Activated gamma-delta T cell treated with anti-CD3 and anti-CD28 coated beads, Interleukin-2, amount 50 U/mL, for 16 hours (primary cell): ENCODE results near the gene KIF20B.

Source experiments
- DNase-seq: peaks from one replicate; pipeline ENCODE4 v3.0.0-alpha.2; 2020; ENCODE audit warnings: low read depth

The KIF20B gene

DNA sequence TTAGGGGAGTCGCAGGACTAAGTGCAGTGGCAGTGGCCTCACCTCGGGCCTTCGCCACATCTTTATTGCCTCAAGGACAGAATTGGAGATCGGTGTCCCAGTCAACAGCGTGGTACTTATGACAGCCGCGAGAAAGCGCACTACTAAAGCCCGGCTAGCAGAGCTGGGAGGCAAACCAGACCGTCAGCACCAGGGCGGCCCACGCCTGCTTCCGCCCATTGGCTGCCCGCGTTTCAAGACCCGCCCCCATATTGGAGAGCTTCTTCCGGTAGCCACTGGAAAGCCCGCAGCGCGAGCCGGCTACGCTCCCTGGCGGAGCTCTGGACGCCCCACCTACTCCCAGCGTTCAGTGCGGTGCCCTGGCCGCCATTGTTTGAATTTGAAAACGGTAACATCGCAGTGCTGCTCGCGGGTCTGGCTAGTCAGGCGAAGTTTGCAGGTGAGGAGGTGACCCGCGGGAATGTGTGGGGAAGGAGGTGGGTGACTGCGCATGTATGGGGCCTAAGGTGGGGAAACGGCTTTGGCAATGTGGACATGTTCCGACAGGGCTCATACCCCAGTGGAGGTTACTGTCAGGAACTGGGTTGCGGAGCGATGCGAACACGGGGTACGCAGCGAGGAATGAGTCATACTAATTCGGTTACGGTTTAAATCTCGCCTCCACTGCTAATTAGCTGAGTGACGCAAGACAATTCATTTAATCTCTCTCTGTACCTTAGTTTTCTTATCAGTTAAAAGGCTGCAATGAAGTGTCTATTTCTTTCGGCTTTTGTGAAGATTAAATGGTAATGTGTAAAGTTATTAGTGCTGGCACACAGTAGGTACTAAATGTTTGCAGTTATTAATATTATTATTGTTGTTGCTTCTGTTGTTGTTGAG lies at the start of gene KIF20B:
Gene KIF20B (plus strand): TSS at position 349 of the 879 bp plus-strand sequence. CDS start 3,705 bp downstream, outside the sequence.
- DNase-seq = peak; percentile 90

DNA sequence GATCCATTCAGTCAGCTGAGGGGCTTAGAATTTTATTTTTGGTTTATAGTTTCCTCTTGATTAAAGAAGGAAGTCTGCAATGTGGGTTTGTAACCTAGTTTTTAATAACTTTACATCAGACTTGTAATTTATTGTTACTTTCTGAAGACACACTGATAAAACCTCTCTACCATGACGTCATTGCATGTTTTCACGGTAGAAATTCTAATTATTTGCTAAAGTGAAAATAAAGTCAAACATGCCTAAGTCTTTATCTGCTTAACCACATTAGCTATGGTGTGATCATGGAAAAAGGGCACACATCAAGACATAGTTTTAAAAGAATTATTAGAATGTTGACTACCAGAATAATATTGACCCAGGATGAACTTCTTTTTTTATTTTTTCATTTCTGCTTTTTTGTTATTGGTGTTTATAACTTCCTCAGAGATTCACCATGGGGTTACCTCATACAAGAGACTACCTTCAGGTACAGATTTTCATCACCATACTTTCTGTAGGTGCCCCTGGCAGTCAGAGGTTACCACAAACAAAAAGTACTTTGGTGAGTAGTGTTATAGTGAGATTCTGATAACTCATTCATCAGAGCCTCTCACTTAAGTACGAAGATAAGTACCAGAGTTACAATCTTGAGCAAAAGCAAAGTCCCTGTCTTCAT lies 49.3 kb upstream of the KIF20B start:
- DNase-seq = no peak

DNA sequence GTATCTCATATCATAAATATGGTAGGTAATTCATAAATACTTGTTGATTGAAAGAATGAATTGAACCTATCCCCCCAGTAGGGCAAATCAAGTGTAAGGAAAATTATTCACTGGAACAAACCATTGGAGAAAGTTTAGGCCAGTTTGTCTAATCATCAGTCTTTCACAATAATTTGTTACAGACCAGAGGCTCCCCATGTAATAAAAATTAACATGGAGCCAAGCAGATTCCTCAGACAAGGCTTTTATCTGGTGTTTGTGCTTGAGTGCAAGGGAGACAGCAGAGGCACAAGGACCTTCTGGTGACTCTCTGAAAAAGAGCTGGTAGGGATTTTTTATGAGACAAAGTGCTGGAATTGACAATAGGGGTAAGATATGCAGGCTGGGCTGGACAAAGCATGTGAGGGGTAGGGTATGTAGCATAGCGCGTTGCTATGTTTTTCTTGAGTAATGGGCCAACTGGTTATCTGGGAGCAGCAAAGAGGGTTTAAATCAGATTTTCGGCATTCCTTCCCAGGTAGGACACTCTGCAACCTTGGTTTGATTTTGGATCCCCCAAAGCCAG lies 48.5 kb upstream of the KIF20B start:
- no peak for DNase-seq

DNA sequence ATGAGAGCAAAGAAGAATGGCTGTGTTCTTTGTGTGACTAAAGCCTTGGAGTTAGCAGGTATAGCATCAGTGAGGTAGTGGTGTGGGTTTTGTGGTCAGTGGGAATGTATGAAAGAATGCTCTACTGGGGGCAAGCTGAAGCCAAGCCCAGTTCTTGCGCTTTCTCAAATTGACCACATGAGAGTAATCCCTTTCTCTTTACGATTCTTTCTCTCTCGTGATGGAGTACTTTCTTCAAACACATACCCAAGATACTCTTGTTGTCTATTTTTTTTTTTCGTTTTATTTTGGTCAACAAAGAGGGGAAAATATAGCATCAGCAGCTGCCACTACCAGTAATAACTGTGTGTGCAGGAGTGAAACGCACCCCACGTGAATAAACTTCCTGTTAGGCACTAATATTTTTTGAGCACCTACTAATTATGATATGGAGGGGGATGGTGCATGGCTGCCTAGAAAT lies 48.0 kb upstream of the KIF20B start:
- DNase-seq = no peak

- no peak for DNase-seq
Observed at GRCh38 chr10:89655722-89656121, 45.7 kb upstream of the KIF20B start.

- no peak for DNase-seq
Observed at GRCh38 chr10:89657302-89657701, 44.1 kb upstream of the KIF20B start.

GRCh38 chr10:89659143-89660131 lies 42.0 kb upstream of the KIF20B start:
- DNase-seq = no peak

- no peak for DNase-seq
Observed at GRCh38 chr10:89662596-89662995, 38.8 kb upstream of the KIF20B start.

DNA sequence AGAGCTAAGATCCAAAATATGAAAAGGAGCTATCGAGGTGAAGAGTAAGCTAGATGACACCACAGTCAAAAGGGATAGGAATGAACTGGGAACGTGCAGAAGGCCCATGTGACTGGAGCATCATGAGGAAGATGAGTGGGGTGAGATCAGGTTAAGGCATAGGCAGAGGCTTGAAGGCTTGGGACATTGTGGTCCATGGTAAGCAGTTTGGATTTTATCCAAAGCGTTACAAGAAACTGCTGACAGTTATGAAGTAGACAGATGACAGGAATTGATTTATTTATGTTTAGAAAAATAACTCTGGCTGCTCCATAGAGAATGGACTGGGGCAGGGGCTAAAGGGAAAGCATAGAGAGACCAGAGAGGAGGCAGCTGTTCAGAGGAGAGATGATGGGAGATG lies 38.2 kb upstream of the KIF20B start:
- DNase-seq = no peak

DNA sequence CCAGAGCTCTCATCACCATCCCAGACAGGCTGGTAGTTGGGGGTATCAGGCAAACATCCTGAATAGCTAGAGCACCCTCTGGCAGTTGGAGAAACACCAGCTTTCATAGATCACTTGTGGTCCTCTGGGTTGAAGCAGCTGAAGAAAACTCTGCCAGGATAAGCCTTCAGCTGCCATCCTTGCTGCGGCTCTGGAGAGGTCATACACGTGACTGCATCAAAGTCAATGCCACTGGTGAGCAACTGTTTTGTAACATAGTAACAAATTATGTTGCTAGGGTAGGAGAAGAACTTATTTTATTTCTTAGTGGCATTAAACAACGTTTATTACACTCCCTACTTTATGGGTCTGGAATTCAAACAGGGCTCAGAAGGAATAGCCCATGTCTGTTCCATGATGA lies 37.2 kb upstream of the KIF20B start:
- DNase-seq = no peak

- DNase-seq = no peak
Observed at GRCh38 chr10:89665302-89665701, 36.1 kb upstream of the KIF20B start.

DNA sequence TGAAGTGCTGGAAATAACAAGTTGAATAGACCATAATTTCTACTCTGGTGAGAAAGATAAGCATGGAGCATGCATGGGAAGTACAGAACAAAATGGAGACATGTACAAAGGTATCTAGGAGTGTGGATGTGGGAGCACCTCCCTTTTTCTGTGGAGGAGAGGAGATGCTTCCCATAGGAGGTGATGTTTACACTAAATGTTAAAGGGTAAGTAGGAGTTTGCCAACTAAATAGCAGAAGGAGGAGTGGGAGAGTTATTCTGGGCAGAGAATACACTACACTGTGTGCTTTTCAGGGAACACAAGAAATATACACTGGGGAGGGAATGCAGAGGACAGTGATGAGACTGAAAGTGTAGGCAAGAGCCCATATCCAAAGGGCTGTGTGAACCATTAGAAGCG lies 35.3 kb upstream of the KIF20B start:
- DNase-seq = no peak

- no peak for DNase-seq
Observed at GRCh38 chr10:89668386-89669071, 32.9 kb upstream of the KIF20B start.

DNA sequence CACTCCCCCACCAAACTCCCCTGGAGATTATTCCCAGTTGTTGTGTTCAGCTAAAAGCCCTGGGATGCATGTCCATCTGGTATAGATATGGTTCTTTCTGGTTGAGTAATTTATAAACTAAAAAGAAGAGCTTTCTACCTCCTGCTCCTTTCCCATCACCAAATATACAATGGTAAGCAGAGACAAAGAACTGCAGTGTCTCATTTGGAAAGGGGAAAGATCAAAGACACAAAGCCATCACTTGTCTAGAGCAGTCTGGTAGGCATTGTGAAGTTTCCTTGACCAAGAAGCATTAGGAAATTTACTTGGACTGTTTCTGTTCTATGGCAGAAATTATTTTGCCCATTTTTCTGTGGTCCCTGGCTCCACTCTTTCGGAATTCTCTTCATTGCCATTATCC lies 31.4 kb upstream of the KIF20B start:
- no peak for DNase-seq

GRCh38 chr10:89670926-89671325 lies 30.5 kb upstream of the KIF20B start:
- DNase-seq = no peak

DNA sequence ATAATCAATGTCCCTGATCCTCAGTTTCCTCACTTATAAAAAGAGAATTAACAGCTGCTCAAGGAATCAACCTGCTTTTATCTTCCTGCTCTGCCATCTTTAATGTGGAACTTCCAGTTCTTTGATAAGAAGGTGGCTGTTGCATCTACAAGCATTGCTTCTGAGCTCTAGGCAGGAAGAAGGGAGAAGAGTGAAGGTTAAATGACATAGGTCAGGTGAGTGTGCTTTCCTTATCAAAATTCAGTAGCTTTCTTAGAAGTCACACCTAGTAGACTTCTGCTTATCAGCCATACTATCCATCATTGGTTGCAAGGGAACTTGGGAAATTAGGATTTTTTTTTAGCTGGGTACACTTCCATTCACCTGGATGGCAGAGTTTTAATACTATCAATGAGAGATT lies 24.0 kb upstream of the KIF20B start:
- DNase-seq = no peak

GRCh38 chr10:89679986-89680385 lies 21.4 kb upstream of the KIF20B start:
- no peak for DNase-seq

- DNase-seq = no peak
Observed at GRCh38 chr10:89683883-89684282, 17.5 kb upstream of the KIF20B start.

GRCh38 chr10:89684604-89685003 lies 16.8 kb upstream of the KIF20B start:
- DNase-seq = no peak

- no peak for DNase-seq
Observed at GRCh38 chr10:89685936-89686335, 15.5 kb upstream of the KIF20B start.

DNA sequence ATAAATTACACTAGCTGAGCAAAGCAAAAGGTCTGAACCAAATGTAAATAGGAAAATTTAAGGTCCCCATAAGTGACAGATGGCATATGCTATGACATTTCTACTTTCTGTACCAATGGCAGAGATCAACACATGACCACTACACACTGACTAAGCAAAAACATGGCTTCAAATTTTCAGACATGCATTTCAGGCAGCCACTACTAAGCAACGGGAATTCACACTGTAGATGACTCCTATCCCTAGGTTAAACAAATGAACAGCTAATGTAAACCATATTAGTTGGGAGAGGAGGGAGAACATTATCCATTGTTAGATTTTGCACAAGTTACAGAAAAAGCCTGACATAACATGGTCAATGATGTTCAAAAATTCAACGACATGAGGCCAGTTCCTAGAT lies 11.4 kb upstream of the KIF20B start:
- DNase-seq = no peak
